IMR-90 (cell line): Measurements from ENCODE around the gene FAM111A. TPM values are rescaled to one million over a fixed set of nuclear protein-coding genes. Genes with fewer than 3 reads are reported as not detected.

Experiments used
- ATAC-seq: fragments of 200-7000 bp; cut with Tn5 transposase; 2 replicates; pipeline ENCODE4 v1.9.1; 2020; ENCODE audit warnings: low read depth, mild to moderate bottlenecking, moderate library complexity
- BruUV-seq: library from RNA; stranded (reverse); fragments of 400-500 nt; replicated peaks from 2 replicates; lab custom pipeline; 2021; lab: Mats Ljungman, UMichigan
- CTCF ChIA-PET: fragments of 300-600 bp; formaldehyde crosslinking; extraction: SDS; loops from one replicate; lab custom pipeline; 2021; ENCODE audit warnings: antibody characterized with exemption; lab: Yijun Ruan, JAX
- POLR2A ChIA-PET: fragments of 300-600 bp; sonication (Branson Sonifier 250); formaldehyde crosslinking; loops from one replicate; lab custom pipeline; 2022; ENCODE audit warnings: antibody characterized with exemption; ENCODE audit not compliant: unreplicated experiment; lab: Charles Lee
- DNase-seq: peaks from one replicate; pipeline ENCODE4 v3.0.0; 2013
- H2AFZ ChIP-seq: replicated peaks from 2 replicates; pipeline ENCODE3; 2013; ENCODE audit warnings: low read length, mild to moderate bottlenecking; ENCODE audit not compliant: poor library complexity
- H2AK5ac ChIP-seq: 2 replicates; pipeline ENCODE4 v1.6.1; 2013; ENCODE audit warnings: low read depth, low read length, inconsistent platforms
- H2AK9ac ChIP-seq: replicated peaks from 2 replicates; pipeline ENCODE3; 2013; ENCODE audit warnings: mild to moderate bottlenecking, low read depth, low read length, moderate library complexity; ENCODE audit not compliant: poor library complexity
- H2BK120ac ChIP-seq: 2 replicates; pipeline ENCODE4 v1.6.1; 2013; ENCODE audit warnings: low read depth, low read length, inconsistent platforms
- H2BK15ac ChIP-seq: 3 replicates; pipeline ENCODE4 v1.6.1; 2013; ENCODE audit warnings: low read depth, low read length, inconsistent platforms
- H2BK20ac ChIP-seq: 2 replicates; pipeline ENCODE4 v1.6.1; 2013; ENCODE audit warnings: low read depth, mild to moderate bottlenecking, inconsistent platforms, low read length, moderate library complexity
- H2BK5ac ChIP-seq: 2 replicates; pipeline ENCODE4 v1.6.1; 2013; ENCODE audit warnings: mild to moderate bottlenecking, low read depth, low read length, inconsistent platforms; ENCODE audit not compliant: poor library complexity, severe bottlenecking
- H3K14ac ChIP-seq: replicated peaks from 2 replicates; pipeline ENCODE4 v1.6.1; 2013; ENCODE audit warnings: low read depth, low read length, inconsistent platforms
- H3K18ac ChIP-seq: 2 replicates; pipeline ENCODE4 v1.6.1; 2013; ENCODE audit warnings: low read depth, low read length, control low read depth
- H3K23ac ChIP-seq: 2 replicates; pipeline ENCODE4 v1.6.1; 2013; ENCODE audit warnings: low read depth, low read length, inconsistent platforms
- H3K27ac ChIP-seq: 2 replicates; pipeline ENCODE4 v1.5.1; 2013; ENCODE audit warnings: mild to moderate bottlenecking, control low read depth, low read length; ENCODE audit not compliant: insufficient read depth
- H3K27me3 ChIP-seq: 2 replicates; pipeline ENCODE4 v1.6.1; 2013; ENCODE audit warnings: low read length; ENCODE audit not compliant: control insufficient read depth, insufficient read depth
- H3K36me3 ChIP-seq: 2 replicates; pipeline ENCODE4 v1.6.1; 2013; ENCODE audit warnings: low read length, mixed read lengths; ENCODE audit not compliant: control insufficient read depth, insufficient read depth
- H3K4ac ChIP-seq: 2 replicates; pipeline ENCODE4 v1.6.1; 2013; ENCODE audit warnings: low read depth, low read length, inconsistent platforms
- H3K4me1 ChIP-seq: 2 replicates; pipeline ENCODE4 v1.6.1; 2013; ENCODE audit warnings: low read length, mixed read lengths; ENCODE audit not compliant: control insufficient read depth, insufficient read depth
- H3K4me2 ChIP-seq: 2 replicates; pipeline ENCODE4 v1.6.1; 2013; ENCODE audit warnings: low read depth, mild to moderate bottlenecking, control low read depth, low read length, moderate library complexity
- H3K4me3 ChIP-seq: 2 replicates; pipeline ENCODE4 v1.5.1; 2013; ENCODE audit warnings: low read depth, mild to moderate bottlenecking, control low read depth, low read length, moderate library complexity; ENCODE audit not compliant: insufficient read depth
- H3K56ac ChIP-seq: 2 replicates; pipeline ENCODE4 v1.6.1; 2013; ENCODE audit warnings: low read length, inconsistent platforms; ENCODE audit not compliant: insufficient read depth; ENCODE audit errors: extremely low read depth
- H3K79me1 ChIP-seq, 2 experiments: 2 replicates each; pipeline ENCODE4 v1.6.1; 2013; ENCODE audit warnings: low read length in 2 of 2, inconsistent platforms in 1 of 2, low read depth in 1 of 2
- H3K9ac ChIP-seq: 2 replicates; pipeline ENCODE4 v1.6.1; 2013; ENCODE audit warnings: low read depth, low read length, control low read depth
- H3K9me1 ChIP-seq: 2 replicates; pipeline ENCODE4 v1.6.1; 2013; ENCODE audit warnings: low read length, inconsistent platforms; ENCODE audit not compliant: insufficient read depth
- H3K9me3 ChIP-seq: 2 replicates; pipeline ENCODE4 v1.6.1; 2013; ENCODE audit warnings: low read length; ENCODE audit not compliant: control insufficient read depth, insufficient read depth
- H4K20me1 ChIP-seq: 2 replicates; pipeline ENCODE4 v1.6.1; 2013; ENCODE audit warnings: low read length, inconsistent platforms; ENCODE audit not compliant: insufficient read depth
- H4K5ac ChIP-seq: 2 replicates; pipeline ENCODE4 v1.6.1; 2013; ENCODE audit warnings: mild to moderate bottlenecking, low read depth, low read length, control low read depth
- H4K8ac ChIP-seq, 2 experiments: 2 replicates each; pipeline ENCODE4 v1.6.1; 2013; ENCODE audit warnings: low read depth in 2 of 2, low read length in 2 of 2, control low read depth in 1 of 2, inconsistent platforms in 1 of 2
- H4K91ac ChIP-seq: 2 replicates; pipeline ENCODE4 v1.6.1; 2013; ENCODE audit warnings: low read depth, low read length, inconsistent platforms; ENCODE audit not compliant: insufficient read depth
- CHD1 ChIP-seq: IDR thresholded peaks from 2 replicates; pipeline ENCODE4 v1.6.1; 2012; ENCODE audit warnings: low read depth, low read length, improper control_type of control experiment
- FOS ChIP-seq: fragments of 150-350 bp; IDR thresholded peaks from 2 replicates; pipeline ENCODE4 v1.6.1; 2016; ENCODE audit warnings: low read depth, low read length
- MAZ ChIP-seq: IDR thresholded peaks from 2 replicates; pipeline ENCODE4 v1.6.1; 2012; ENCODE audit warnings: low read depth, mild to moderate bottlenecking, low read length, improper control_type of control experiment, moderate library complexity, borderline replicate concordance
- RAD21 ChIP-seq: IDR thresholded peaks from 2 replicates; pipeline ENCODE4 v1.6.1; 2012; ENCODE audit warnings: low read length, improper control_type of control experiment
- SMC3 ChIP-seq: fragments of 150-350 bp; IDR thresholded peaks from 2 replicates; pipeline ENCODE4 v1.6.1; 2016; ENCODE audit warnings: low read depth, mild to moderate bottlenecking, antibody characterized with exemption, low read length, moderate library complexity
- WGBS, 2 experiments: methylation state at CpG; one replicate each; pipeline versions ENCODE4 v1.1.5 to v1.1.7; 2013; ENCODE audit warnings: missing lambda C conversion rate in 2 of 2; ENCODE audit not compliant: insufficient read length in 1 of 2; ENCODE audit errors: extremely low coverage in 2 of 2; 5-methylcytosine and 5-hydroxymethylcytosine counted together
- dilution Hi-C: fragments of 300-500 bp; cut with HindIII; formaldehyde crosslinking; loops from one replicate; pipeline ENCODE4 v1.14.3; 2018; ENCODE audit warnings: low sequenced_read_pairs; ENCODE audit not compliant: unreplicated experiment
- in situ Hi-C: fragments of 300-500 bp; cut with MboI; formaldehyde crosslinking; loops from 3 replicates; pipeline ENCODE4 v1.14.3; 2019; ENCODE audit warnings: low sequenced_read_pairs, inconsistent platforms, mixed read lengths
- intact Hi-C: fragments of 100-400 bp; cut with micrococcal nuclease; formaldehyde crosslinking; loops from 2 replicates; pipeline ENCODE4 v1.10.0; 2022
- polyA plus RNA-seq, 3 experiments: library from polyadenylated mRNA; depleted of rRNA; stranded (reverse); fragments of >200 nt; gene quantifications; 2 replicates each; pipeline ENCODE4 v1.2.3, GENCODE V29; 2012; ENCODE audit warnings: low replicate concordance in 1 of 3
- total RNA-seq: library from RNA; depleted of rRNA; stranded (reverse); fragments of >200 nt; gene quantifications from 2 replicates; pipeline ENCODE4 v1.2.3, GENCODE V29; 2012

Gene FAM111A
- total and polyA plus RNA-seq, 2 of the 4 experiments (the other 2 are of a cell fraction): 19.9 to 36.4 TPM

DNA sequence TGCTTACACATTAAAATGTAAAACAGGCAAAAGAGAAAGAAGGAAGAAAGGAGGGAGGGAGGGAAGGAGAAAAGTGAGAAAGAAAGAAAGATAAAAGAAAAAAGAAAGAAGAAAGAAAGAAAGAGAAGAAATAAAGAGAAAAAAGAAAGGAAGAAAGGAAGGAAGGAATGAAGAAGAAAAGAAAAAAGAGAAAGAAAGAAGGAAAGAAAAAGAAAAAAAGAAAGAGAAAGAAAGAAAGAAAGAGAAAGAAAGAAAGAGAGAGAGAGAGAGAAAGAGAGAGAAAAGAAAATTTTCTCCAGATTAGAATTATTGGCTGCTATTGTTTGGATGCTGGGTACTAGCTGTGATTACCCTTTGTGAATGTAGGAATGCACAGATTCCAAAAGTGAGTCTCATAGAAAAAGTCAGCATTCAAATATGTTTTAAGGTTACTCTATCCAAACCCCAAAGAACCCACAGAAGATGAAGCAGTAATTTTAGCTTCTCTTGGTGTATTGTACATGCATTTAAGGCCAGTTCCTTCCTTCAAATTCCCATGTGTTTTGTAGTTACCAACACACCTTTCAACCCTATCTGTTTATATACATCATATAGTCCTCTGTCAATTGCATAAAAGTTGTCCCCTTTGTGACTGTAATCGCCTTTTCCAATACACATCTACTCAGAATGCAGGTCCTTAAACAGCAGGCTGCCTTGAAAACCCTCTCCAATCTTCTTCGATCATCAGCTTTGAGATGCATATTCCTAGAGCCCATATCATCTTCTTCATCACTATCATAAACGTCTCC, 789 bp upstream of the FAM111A start (continued):
- TF ChIP-seq SMC3 (no peak), RAD21 (no peak), MAZ (no peak)

DNA sequence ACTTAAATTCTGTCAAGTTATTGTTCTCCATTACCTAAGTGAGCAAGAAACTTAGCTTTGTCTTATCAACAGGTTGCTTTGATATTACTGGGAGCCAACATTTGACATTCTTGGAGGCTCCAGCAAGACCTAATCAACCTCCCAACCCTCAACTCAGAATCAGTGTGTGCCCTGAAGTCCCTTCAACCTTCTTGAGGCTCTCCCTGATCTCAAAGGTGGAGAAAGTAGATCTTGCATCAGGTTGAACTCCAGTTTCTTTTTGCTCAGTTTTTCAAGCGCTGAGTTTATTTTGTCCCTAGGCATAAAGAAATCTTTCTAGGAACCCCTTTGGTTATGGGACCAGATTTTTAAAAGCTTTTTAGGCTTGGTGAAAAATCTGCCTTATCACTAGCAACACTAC, 1.4 kb downstream of the FAM111A start:
- ChIA-PET CTCF (interaction anchor here (1.1 to 2.3 kb wide), 3 partner anchors 8 to 238 kb away, joined by 3 to 14 read pairs (median 11); no protein-coding TSS in a partner anchor), POLR2A (interaction anchor here (0.6 kb wide), 1 partner anchor 1825 kb away, joined by 12 read pairs; no protein-coding TSS in a partner anchor)
- Histone ChIP-seq H3K9ac (peak overlapping the region; percentile 52; the same call in 1 of the 2 replicates), H2BK5ac (peak overlapping the region; percentile 79), H4K20me1 (no peaks in the 10 kb centered on the region), H3K14ac (peak overlapping the region; percentile 71), H2AK5ac (peak overlapping the region; percentile 66; the same call in 1 of the 2 replicates), H3K27me3 (no peaks in the 10 kb centered on the region), H3K9me1 (peaks cover 4% of the 10 kb centered on the region; the same call in 1 of the 2 replicates), H3K4me3 (peak overlapping the region; percentile 48), H3K4me2 (peak overlapping the region; percentile 79), H2BK20ac (peak overlapping the region; percentile 41), H4K8ac (peak overlapping the region; percentile 58 to 89), H2AFZ (peak overlapping the region; percentile 79), H2AK9ac (no peak overlapping the region), H3K4me1 (peaks cover 6% of the 10 kb centered on the region), H3K18ac (no peak overlapping the region; the same call in 1 of the 2 replicates), H4K5ac (peak overlapping the region; percentile 62; the same call in 1 of the 2 replicates), H3K27ac (peak overlapping the region; percentile 68; the same call in 1 of the 2 replicates), H3K36me3 (no peaks in the 10 kb centered on the region), H3K79me1 (peaks cover 9 to 23% of the 10 kb centered on the region in 2 experiments), H2BK120ac (peak overlapping the region; percentile 70), H3K23ac (peak overlapping the region; percentile 25), H3K4ac (peak overlapping the region; percentile 62), H4K91ac (peak overlapping the region; percentile 30; the same call in 1 of the 2 replicates), H2BK15ac (peak overlapping the region; percentile 93; the same call in 1 of the 3 replicates), H3K9me3 (no peaks in the 10 kb centered on the region), H3K56ac (peak overlapping the region; percentile 77; the same call in 1 of the 2 replicates)
- BruUV-seq: no TSS peak
- dilution Hi-C loops (no loop called here), intact Hi-C loops (loop anchor here (5.0 kb wide), 1 partner anchor 567 kb away; the partner anchor contains the start of genes LPXN and ZFP91), in situ Hi-C loops (no loop called here)
- WGBS, 2 experiments: no CpG with 5 or more reads among the region's 1 CpG
- ATAC-seq (no peak), DNase-seq (peak; percentile 0)
- TF ChIP-seq FOS (no peak), CHD1 (no peak)
